ENCODE results near the gene TST.

DNA sequence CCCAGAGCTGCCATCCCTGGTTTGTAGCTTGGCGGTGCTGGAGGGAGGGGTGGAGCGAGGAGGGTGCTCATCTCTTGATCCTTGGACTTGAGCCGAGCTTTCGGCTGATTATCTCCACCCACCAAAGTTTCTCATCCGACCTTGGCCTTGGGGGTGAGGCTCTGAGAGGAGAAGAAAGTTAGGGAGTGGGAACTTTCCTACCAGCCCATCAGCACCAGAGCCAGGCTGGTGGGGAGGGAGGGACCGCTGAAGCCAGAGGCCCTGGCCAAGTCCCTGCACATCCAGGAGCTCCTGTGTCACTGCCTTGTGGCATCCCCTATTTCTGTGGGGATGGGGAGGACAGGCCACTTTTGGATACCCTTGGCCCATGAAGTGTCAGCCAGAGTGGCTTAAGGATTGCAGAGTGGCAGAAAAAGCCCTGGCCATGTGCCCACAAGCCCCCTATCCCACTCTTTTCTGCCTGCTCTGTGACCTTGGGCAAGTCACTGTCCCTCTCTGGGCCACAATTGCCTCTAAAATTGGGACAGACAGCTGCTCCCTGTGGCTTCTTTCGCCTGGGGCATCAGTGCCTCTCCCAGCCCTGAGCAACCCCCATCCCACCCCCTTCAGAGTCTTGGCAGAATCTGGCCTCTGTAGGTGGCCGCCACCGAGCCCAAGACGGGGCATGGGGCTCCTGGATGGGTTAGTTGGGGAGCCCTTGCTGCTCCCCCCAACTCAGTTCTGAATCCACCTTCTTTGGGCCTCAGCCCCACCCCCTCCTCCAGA is 42.5 kb upstream of the TST start:
- TF ChIP-seq, protein P1, sequence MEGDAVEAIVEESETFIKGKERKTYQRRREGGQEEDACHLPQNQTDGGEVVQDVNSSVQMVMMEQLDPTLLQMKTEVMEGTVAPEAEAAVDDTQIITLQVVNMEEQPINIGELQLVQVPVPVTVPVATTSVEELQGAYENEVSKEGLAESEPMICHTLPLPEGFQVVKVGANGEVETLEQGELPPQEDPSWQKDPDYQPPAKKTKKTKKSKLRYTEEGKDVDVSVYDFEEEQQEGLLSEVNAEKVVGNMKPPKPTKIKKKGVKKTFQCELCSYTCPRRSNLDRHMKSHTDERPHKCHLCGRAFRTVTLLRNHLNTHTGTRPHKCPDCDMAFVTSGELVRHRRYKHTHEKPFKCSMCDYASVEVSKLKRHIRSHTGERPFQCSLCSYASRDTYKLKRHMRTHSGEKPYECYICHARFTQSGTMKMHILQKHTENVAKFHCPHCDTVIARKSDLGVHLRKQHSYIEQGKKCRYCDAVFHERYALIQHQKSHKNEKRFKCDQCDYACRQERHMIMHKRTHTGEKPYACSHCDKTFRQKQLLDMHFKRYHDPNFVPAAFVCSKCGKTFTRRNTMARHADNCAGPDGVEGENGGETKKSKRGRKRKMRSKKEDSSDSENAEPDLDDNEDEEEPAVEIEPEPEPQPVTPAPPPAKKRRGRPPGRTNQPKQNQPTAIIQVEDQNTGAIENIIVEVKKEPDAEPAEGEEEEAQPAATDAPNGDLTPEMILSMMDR (IDR thresholded peaks at IDR 0.05), result no peak
- TF ChIP-seq POLR2A (IDR thresholded peaks at IDR 0.05), result no peak

Measured in heart left ventricle (tissue), 13 donors.